Measurements from ENCODE around the gene GALNT18.

Gene GALNT18

DNA sequence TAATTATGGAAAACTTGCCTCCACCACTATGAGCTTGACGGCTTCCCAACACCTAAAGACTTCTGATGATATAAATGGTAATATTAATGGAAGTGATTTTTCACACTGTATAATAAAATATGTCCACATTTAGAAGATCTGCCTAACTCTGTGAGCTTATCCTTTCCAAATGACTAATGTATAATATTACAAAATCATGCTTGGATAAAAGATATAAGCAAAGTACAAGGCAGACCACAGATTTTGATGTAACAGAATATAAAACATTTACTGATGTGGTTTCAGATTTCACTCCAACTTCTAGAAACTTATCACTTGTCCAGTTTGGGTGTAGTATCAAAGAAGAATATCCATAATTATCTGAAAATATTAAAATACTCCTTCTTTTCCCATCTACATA, 36.9 kb downstream of the GALNT18 start:
- FAIRE-seq: no peak

DNA sequence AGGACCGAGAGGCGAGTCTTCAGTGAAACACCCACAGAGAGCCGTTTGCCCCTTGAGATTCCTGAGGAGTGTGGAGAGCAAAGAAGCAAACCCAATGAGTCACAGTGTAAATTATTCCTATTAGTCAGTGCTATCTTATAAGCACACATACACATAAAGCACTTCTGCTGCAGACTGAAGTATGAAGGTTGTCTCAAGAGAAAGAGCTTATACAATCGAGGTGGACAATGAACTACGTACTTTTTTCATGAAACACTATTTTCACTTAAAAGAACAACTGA, 37.3 kb downstream of the GALNT18 start:
- FAIRE-seq: no peak

DNA sequence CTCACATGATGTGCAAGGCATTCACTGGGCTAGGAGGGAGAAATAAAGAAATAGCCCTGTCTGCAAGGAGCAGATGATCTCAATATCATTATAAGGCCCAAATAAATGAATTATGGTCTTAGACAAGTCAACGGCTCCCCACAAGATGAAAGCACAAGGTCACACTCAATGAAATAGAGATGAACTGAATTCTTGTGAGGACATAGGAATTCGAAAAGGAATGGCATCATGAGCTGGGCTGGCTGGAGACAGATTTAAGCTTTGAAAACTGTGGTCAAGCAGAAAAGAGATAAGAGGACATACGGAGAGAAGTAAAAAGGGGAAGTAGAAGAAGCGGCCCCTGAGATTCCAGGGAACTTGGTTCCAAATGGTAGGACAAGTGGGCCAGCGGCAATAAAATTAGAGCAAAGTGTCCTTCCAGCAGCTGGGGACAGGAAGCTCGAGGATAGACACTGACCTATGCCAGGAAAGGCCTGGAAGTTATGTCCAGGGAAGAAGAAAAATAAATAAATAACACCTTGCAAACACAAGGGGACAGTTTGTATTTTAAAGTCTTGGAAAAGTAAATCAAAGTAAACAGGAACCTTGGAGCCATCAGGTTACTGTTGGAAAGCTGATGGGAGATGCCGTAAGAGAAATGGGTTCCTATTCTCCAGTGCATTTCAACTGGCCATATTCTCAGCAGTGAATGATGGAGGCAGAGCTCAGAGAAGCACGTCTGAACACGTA, 37.8 kb downstream of the GALNT18 start:
- no peak for FAIRE-seq

DNA sequence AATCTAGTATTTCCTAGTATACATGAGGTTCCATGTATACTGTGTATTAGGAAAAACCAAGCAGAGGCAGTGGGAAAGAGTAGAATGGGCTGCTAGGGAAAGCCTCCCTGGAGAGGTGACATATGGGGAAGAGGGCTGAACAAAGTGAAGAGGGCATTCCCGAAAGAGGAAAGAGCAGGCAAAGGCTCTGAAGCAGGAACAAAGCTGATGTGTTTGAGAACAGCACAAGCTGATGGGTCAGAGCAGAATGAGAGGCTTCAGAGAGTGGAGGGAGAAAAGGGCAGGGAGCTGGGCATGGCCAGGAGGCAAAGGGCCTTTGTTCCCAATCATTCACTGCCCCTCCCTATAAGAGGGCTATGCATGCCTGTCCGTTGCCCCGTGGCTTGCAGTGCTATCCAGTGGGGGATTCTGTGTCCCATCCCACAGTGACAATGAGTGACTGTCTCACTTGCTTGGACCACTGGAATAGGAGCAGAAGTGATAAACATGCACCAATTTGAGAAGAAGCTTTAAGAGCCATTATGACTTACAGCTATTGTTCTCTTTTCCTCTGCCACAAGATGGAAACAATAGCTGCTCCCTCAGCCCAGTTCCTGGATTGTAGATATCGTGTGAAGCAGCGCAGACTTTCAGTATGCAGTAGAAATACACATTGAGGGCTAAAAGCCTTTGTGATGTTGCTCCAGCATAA, 39.6 kb downstream of the GALNT18 start:
- FAIRE-seq: no peak

DNA sequence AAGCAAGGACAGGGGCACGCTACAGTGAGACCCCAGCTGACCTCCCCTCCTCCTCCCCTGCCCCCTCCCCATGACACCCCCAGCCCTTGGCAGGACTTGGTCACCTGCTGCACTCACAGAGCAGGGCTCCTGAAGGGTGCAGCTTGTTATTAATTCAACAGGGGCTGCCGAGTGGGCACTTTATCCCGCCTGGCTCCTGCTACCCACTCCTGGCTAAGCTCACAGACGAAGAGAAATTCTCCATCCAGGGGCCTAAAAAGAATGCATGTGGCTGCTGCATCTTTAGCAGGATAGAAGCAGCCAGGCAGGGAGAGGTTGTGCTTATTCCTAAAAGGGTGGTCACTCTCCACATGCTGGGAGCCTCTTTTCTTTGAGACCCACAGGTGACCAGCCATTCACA, 40.3 kb downstream of the GALNT18 start:
- no peak for FAIRE-seq

DNA sequence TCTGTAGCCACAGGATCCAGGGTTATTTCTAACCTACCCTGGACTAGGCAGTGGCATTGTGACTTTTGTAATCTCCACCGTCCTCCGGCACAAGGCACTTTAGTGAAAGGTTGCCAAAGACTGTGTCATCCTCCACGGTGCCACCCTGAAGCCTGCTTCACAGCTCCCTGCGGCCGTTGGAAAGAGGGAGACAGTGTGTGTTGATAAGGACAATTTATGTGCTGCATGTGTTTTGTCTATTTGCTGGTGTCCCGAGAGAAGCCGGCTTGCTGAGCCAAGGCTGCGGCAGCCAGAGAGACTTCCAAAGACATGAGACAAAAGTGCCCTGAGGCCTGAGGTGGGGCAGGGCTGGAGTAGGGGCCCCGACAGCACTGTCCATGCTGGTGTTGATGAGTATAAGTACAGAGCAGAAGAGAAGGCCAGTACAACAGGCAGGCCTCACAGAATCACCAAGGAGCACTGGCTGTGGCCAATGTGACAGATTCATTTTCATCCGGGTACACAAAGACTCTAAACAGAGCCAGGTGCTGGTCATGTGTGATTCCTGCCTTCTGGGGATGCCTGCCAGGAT, 40.9 kb downstream of the GALNT18 start:
- FAIRE-seq: no peak

DNA sequence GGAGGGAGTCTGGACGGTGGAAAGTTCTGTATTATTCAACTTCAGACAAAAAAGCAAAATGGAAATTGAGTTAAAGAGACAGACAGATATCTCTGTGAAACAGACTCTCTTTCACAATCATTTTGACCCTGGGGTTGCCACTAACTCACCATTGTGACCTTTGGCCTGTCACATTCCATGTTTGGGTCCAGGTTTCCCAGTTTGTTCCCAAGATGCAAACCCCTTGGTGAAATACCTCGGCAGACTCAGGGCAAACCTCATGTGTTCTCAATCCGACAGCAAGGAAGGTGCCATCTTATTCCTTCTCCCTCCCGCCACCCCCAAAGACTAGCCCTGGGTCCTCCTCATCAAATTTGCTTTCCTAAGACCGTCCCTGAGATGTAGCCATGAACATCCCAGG, 41.8 kb downstream of the GALNT18 start:
- FAIRE-seq: no peak

DNA sequence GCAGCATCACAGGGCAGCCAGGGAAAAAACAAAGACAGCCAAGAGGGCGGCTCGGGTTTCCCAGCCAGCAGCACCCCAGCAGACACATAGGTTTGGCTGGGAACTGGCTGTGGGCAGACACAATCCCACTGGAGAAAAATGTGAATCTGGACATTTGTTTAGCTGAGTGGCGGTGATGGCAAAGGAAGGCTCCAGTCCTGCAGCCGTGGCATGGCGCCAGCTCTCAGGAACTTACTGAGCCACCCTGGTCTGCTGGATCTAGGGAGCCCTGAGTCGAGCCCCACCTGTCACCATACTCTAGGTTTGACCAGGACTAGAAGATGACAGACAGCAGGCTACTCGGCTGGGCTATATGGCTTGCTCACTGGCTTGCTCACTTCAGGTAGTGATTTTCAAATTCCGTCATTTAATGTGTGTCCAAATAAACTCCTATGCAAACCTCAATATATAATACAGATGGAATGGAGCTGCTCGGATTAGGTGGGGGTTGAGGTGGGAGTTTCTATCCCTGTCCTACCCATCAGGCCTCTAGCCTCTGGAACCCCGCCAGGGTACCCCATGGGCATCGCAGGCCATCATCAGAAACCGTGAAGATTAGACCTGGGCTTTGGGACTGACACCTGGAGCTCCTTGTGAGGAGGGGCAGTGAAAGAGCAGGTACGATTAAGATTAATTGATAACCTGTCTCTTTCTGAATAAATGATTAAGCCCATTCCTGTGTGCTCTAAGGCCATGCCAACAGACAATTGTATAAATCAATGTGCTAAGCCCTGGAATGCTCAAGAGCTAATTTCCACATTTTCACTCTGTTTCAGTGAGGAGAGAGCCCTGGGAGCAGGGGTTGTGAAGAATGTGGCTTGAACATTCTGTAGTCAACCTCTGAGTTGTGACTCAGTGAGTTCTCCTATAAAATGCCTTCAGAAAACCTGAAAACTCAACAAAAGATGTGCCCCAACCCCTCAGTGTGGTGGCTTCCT, 42.5 kb downstream of the GALNT18 start:
- no peak for FAIRE-seq

DNA sequence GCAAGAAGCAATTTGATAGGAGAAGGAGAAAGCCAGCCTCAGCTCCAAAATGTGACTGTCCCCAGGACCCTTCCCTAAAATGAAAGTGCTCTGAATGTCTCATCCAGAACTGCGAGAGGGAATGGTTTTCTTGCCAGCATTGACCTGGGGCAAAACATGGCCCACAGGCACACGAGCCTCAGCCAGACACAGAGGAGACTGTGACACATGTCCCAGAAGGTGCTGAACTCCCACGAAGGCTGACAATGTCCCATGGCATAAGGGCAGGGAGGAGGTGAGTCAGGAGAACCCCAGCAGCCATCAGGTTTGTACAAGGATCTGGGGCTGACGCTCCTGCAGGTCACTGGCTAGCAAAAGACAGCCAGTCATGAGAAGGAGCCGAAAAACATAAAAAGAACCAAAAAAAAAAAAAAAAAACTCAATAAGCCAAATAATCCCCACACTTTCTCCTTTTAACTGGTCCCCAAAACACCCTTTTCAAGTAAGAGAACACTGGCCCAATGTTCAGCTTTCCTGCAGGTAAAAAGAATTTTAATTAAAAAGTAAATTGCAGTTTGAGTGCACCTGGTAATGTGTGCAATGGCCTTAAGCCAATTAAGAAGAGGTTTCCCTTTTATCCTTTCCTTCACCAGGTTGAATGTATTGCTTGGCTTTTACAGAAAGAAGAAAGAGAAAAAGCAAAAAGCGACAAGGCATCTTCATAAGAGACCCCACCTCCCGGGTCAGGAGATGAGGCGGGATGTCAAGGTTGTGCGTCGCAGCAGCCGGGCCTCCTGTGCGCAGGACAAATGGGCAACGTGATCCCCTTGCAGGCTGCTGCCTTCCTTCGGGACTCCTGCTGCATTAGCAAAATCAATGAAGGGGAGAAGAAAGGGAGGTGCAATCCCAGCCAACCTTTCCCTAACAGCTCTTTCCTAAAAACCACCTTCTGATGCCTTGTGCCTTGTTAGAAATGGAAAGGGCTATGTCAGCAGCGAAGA, 43.6 kb downstream of the GALNT18 start:
- FAIRE-seq: no peak

DNA sequence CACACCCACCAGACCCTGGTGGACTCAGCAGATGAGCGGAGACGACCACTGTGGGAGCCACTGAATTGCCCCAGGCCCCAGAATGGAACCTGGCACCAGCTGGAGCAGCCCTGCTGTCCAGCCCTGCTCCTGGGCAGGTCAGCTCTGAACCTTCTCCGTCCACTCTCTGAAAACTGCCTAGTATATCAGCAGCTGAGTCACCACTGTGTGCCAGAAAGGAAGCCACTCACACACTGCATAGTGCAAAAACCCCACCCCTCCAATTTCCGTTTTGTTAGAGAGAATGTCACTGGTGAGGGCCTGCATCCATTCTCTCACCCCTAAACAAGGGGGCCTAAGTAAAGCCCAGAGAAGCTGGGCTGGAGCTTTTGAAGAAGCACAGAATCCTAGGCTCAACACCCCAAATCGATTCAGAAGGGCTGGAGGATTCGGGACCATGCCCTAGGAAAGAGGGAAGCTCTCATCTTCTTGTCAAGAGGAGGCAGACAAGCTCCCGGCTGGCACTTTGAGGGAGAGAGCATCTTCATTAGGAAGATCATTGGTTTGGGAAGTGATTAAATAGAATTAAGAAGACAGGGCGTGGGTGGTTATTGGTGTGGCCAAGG, 44.5 kb downstream of the GALNT18 start:
- no peak for FAIRE-seq

DNA sequence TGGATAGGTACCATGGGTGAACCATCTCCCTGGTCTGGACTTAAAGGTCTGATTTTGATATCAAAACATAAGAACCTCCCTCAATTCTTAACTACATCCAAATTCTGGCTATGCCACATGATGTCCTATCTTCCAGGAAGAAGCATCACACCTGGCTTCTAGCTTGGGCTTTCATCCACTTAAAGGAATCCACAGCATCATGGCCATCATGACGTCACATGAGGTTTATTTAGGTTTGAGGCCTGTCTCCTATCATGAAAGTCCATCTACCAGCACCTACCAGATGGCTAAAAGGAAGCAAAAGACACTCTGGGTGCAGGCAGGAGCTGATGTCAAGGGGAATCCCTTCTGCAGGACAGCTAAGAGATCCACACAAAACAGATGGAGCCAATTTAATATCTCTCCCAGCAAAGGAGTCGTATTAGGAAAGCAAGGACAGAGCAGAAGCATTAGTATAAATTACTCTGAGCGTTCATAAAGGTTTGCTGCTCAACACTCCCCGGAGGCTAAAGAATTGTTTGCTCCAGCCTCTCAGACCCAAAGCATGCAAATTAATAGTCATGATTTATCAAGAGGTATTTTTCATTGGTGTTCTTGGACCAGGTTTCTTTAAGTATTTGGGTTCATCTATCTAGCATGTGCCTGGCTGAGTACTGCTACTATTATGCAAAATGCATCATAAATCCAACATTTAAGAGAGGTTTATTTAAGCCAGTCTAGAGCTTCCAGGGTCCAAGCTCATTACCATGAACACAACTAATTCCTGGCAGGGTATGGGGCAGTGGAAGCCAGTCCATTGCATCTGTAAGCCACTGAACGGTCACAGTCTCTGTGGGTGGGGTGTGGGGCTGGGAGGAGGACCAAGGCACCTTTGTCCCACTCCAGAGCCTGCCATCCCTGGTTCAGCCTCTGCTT, 47.2 kb downstream of the GALNT18 start:
- FAIRE-seq: no peak

DNA sequence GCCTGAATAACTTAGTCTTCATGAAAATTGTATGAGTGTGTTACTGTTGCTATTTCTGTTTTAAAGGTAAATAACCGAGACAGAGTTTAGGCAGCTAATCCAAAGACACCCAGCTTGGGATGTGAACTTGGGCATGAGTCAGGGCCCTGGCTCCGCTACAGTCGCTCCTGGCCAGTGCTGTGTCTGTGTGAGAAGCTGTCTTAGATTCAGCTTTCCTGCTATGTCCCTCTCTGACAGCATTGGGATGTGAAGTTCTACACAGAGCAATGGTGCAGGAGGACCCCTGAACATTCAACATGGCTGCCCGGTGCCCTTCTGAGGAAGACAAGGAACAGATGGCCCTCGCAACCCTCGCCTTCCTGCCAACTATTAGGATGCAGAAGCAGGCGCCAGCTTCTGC, 49.4 kb downstream of the GALNT18 start:
- no peak for FAIRE-seq

DNA sequence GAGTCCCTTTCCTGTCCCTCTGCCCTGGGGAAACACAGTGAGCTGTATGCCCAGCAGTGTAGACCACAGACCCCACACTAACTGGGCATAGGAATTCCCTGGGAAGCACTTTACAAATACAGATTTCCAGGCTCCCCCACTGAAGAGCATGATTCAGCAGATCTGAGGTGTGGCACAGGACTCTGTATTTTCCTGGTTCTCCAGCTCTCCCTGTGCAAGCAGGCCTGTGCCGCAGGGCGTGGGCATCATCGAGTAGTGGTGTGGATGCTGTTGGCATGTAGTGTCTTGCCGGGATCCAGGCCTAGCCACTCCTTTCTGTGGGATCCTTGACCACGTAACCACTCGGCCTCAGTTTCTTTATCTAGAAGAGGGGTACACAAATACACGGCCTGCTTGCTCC, 49.9 kb downstream of the GALNT18 start:
- FAIRE-seq: no peak

DNA sequence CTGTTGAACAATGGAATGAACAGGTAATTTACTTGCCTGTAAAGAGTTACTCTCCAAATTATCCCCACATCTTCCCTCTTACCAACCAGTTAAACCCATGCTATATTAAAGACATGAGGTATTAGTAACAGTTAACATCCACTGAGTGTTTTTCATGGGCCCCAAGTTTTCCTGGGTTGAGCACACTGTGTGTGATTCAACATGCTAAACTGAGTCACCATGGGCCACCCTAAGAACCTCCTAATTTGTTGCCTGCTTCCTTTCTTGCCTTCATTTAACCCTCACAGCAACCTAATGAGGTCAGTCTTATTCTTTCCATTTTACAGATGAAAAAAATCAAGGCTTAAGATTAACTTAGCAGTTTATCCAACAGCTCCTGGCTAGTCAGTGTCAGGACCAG, 51.0 kb downstream of the GALNT18 start:
- no peak for FAIRE-seq

DNA sequence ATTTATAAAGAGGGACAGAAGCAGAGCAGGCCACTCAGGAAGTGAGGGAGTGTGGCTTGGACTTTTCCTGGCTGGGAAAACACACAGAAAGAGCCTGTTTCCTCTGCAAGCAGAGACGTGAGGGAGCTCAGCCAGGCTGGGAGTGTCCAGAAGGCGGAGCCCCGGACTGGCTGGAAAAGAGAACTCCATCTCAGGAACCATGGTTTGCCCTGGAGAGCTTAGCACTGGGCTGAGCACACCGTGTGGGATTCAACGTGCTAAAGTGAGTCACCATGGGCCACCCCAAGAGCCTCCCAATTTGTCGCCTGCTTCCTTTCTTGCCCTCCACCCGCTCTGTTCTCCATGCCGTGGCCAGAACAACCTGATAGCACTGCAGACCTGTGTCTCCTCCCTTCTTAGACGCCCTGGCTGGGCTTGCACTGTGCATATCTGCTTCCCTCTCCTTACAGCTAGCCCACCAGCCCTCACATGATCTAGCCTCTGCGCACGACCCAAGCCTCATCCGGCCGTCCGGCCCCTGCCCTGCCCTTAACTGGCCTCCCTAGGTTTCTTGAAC, 51.8 kb downstream of the GALNT18 start:
- no peak for FAIRE-seq

DNA sequence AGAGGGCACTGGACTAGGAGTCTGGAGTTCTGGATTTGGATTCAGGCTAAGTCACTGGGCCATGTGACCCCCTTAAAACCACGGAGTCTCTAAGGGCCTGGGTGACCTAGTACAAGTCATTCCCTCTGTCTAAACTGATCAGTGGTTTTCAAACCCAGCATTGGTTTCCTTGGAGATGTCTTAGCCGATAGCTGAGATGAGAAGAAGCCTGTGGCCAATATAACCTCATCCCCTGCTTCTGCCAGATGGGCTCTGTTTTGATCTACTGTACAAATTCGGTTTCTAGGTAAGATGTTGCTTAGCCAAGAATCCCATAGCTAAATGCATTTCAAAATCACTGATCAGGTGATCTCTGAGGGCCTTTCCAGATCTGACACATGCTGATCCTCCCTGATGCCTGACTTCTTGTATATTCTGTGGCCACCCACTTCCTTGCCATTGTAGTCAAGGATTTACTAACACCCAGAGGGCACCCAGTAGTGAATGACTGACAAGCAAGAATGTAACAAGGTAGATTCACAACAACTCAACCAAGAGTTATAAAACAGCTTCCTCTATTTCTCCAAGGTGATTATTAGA, 53.1 kb downstream of the GALNT18 start:
- FAIRE-seq: no peak

DNA sequence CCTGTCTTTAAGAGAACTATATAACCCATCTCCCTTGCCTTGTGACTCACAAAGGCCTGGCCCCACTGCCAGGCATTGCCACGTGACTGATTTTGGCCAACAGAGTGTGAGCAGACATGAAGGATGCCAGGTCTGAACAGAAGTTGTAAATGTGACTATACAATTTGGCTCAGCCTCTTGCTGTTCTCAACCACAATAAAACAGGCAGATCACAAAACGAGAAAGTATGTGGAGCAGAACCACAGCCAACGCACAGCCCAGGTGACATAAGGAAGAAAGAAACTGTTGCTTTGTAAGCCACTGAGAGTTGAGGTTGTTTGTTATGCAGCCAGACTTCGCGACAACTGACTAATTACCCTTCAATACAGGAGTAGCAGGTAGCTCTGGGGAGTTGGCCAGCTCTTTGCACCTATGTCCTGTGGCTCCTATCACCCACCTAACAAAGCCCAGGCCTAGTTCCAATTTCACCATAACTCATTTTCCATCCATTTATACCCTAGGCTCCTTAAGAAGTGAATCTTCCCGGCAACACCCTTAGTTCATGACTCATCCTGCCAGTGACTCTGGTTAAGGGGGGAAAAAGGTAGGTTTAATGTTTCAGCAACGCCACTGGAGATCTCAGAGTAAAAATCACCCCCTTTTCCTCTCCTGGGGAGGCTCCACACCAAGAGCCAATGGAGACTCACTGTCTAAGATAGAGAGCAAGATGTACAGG, 53.7 kb downstream of the GALNT18 start:
- FAIRE-seq: no peak

DNA sequence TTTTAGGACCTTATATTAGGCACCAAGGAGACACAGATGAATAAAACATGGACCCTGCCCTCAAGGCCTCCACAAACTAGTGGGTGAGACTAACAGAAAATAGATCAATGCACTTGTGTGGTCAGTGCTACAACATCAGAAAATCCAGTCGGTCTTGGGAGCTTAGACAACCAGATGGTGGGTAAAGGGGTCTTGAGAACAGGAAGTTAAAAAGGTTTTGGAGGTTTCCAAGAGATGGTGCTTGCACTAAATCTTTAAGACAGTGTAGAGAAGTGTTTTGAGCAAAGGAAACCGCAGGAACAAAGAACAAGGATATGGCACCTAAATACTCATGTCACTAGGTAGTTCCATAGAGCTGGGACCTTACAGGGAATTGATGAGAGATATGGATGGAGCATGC, 56.2 kb downstream of the GALNT18 start:
- no peak for FAIRE-seq
